DOHH2 (cell line): ENCODE measurements around the gene CFAP100.

Experiments used
- EZH2phosphoT487 ChIP-seq: fragments of 200-600 bp; sonication (generic); IDR thresholded peaks from 2 replicates; pipeline ENCODE4 v1.6.1; 2017; ENCODE audit warnings: borderline replicate concordance, mild to moderate bottlenecking, antibody characterized with exemption, low read length, moderate library complexity, mixed read lengths
- TF ChIP-seq, protein P1 (sequence below): fragments of 200-600 bp; sonication (generic); IDR thresholded peaks from one replicate; pipeline ENCODE4 v1.5.1; 2014; ENCODE audit warnings: antibody characterized with exemption, mild to moderate bottlenecking, low read depth, low read length; ENCODE audit not compliant: poor library complexity, severe bottlenecking

DNA sequence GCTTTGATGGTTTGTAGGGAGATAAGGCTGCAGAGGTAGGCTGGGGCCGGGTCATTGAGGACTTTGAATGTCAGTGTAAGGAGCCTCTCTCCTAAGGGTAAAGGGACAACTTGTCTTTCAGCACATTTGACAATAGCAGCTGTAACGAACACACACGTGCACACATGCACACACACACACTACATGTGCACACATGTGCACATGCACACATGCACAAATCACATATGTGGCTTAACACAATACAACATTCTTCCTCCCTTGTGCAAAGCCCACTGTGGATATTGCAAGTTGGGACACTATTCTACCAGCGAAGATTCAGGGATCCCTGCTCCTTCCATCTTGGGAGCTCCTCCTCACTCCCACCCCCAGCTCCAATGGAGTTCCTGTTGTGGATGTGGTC is 1.1 kb upstream of the CFAP100 start:
- TF ChIP-seq, protein P1, sequence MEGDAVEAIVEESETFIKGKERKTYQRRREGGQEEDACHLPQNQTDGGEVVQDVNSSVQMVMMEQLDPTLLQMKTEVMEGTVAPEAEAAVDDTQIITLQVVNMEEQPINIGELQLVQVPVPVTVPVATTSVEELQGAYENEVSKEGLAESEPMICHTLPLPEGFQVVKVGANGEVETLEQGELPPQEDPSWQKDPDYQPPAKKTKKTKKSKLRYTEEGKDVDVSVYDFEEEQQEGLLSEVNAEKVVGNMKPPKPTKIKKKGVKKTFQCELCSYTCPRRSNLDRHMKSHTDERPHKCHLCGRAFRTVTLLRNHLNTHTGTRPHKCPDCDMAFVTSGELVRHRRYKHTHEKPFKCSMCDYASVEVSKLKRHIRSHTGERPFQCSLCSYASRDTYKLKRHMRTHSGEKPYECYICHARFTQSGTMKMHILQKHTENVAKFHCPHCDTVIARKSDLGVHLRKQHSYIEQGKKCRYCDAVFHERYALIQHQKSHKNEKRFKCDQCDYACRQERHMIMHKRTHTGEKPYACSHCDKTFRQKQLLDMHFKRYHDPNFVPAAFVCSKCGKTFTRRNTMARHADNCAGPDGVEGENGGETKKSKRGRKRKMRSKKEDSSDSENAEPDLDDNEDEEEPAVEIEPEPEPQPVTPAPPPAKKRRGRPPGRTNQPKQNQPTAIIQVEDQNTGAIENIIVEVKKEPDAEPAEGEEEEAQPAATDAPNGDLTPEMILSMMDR: no peak
- TF ChIP-seq EZH2phosphoT487: no peak
